Measurements from ENCODE around the gene KRT73.

The KRT73 gene

GRCh38 chr12:52579468-52580465 is 38.6 kb downstream of the KRT73 start:
- no peak for DNase-seq (ENCODE audit: extremely low spot score)
- CTCF ChIA-PET, result interaction anchor here (0.8 to 1.1 kb wide), 3 partner anchors 11 to 291 kb away, joined by 3 read pairs; no protein-coding TSS in a partner anchor
- POLR2A ChIA-PET, result no interaction called here
- TF ChIP-seq ARNT (IDR thresholded peaks at IDR 0.05) (no peak), FOXK2 (IDR thresholded peaks at IDR 0.05) (no peak), FOXM1 (IDR thresholded peaks at IDR 0.05; ENCODE audit: borderline replicate concordance) (no peak), SP1 (IDR thresholded peaks at IDR 0.05) (no peak), HDGF (IDR thresholded peaks at IDR 0.05; ENCODE audit: borderline replicate concordance) (no peak), ZNF384 (IDR thresholded peaks at IDR 0.05) (no peak), L3MBTL2 (conservative IDR thresholded peaks at IDR 0.05) (no peak), FOXA1 (IDR thresholded peaks at IDR 0.05) (no peak), NFRKB (IDR thresholded peaks at IDR 0.05) (no peak), TARDBP (IDR thresholded peaks at IDR 0.05) (no peak)
- TF ChIP-seq, protein P1, sequence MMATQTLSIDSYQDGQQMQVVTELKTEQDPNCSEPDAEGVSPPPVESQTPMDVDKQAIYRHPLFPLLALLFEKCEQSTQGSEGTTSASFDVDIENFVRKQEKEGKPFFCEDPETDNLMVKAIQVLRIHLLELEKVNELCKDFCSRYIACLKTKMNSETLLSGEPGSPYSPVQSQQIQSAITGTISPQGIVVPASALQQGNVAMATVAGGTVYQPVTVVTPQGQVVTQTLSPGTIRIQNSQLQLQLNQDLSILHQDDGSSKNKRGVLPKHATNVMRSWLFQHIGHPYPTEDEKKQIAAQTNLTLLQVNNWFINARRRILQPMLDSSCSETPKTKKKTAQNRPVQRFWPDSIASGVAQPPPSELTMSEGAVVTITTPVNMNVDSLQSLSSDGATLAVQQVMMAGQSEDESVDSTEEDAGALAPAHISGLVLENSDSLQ (IDR thresholded peaks at IDR 0.05), result no peak

GRCh38 chr12:52578469-52578868 is 39.9 kb downstream of the KRT73 start:
- ChIA-PET POLR2A (no interaction called here), CTCF (interaction anchor here (1.1 kb wide), 1 partner anchor 301 kb away, joined by 4 read pairs; no protein-coding TSS in a partner anchor)
- no peak for TF ChIP-seq SUZ12 (IDR thresholded peaks at IDR 0.05)
- TF ChIP-seq FOXK2 (IDR thresholded peaks at IDR 0.05), result no peak
- DNase-seq (ENCODE audit: extremely low spot score), result no peak

DNA sequence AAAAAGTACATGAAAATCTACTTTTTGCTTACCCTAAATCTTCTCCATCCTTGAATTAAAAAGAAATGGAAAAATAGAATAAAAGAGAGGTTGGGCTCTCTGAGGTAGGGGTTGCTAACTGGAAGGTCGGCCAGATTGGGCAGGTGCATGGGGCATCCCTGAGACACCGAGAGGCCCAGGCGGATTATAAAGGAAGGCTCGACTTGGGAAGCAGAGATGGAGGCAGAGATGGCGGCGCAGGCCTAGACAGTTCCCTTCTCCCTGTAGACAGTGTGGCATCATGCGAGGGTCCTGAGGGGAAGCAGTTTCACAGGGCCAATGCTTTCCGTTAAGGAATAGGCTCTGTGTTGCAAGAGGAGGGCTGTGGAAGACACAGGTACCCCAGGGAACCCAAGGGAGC is 41.0 kb downstream of the KRT73 start:
- POLR2A ChIA-PET, result no interaction called here

GRCh38 chr12:52575948-52576347 is 42.4 kb downstream of the KRT73 start:
- TF ChIP-seq ZNF384 (IDR thresholded peaks at IDR 0.05) (no peak), ARNT (IDR thresholded peaks at IDR 0.05) (no peak), TARDBP (IDR thresholded peaks at IDR 0.05) (no peak)
- ChIA-PET CTCF (interaction anchor here (0.5 kb wide), 1 partner anchor 405 kb away, joined by 3 read pairs; no protein-coding TSS in a partner anchor), POLR2A (no interaction called here)

More for the DNA sequence above, 41.0 kb downstream of the KRT73 start:
- CTCF ChIA-PET, result no interaction called here
- TF ChIP-seq FOXK2 (IDR thresholded peaks at IDR 0.05) (no peak), FOXM1 (IDR thresholded peaks at IDR 0.05; ENCODE audit: borderline replicate concordance) (no peak), ZNF384 (IDR thresholded peaks at IDR 0.05) (no peak), BHLHE40 (IDR thresholded peaks at IDR 0.05; ENCODE audit: borderline replicate concordance) (no peak), L3MBTL2 (conservative IDR thresholded peaks at IDR 0.05) (no peak), SUZ12 (IDR thresholded peaks at IDR 0.05) (no peak), HDGF (IDR thresholded peaks at IDR 0.05; ENCODE audit: borderline replicate concordance) (no peak), NFRKB (IDR thresholded peaks at IDR 0.05) (no peak), LEF1 (IDR thresholded peaks at IDR 0.05; ENCODE audit: borderline replicate concordance) (no peak), TARDBP (IDR thresholded peaks at IDR 0.05) (no peak), SP1 (IDR thresholded peaks at IDR 0.05) (no peak), CTBP1 (IDR thresholded peaks at IDR 0.05; ENCODE audit: borderline replicate concordance) (no peak)
- TF ChIP-seq, protein P1 (IDR thresholded peaks at IDR 0.05), result no peak
- no peak for DNase-seq (ENCODE audit: extremely low spot score)

DNA sequence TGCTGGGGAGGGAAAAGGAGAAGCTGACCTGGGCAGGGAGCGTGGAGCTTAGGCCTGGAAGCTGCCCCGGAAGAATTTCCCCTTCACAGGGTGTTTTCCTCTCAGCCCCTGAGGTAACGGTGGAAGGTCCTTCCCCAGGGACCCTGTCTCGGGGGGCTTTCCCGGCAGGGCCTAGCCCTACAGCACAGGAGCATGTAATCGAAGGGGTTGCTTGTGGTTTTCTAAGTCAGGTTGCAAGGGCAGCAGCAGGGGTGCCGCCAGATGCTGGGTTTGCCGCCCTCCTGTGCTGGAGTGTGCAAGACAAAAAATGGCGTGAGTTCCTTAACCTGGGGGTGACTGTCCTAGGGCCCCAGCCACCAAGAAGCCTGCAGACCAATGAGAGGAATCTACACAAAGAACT is 43.1 kb downstream of the KRT73 start:
- DNase-seq (ENCODE audit: extremely low spot score), result no peak
- POLR2A ChIA-PET, result no interaction called here
- TF ChIP-seq SUZ12 (IDR thresholded peaks at IDR 0.05) (no peak), ELF4 (IDR thresholded peaks at IDR 0.05) (no peak)
- CTCF ChIA-PET, result no interaction called here

More at GRCh38 chr12:52575948-52576347, 42.4 kb downstream of the KRT73 start:
- no peak for DNase-seq (ENCODE audit: extremely low spot score)

DNA sequence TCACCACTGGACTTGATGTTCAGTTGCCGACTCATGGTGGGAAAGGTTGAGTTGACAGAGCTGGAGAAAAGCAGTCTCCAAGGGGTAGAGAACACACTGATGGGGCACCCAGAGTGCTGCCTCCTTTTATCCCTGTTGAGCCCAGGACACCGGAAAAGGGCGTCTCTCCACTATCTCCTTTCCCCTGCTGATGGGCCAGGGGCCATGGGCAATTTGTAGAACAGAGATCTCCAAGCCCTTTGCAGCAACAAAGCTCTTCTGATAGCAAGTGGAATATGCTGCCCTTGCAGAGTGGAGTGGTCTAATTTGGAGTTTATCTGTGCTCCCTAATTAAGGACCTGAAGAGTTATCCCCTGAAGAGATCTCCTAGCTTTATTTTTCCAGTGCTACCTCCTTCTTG is 44.6 kb downstream of the KRT73 start, which contains the start of gene KRT74:
Gene KRT74 (minus strand): TSS at position 101 of the 400 bp plus-strand sequence. CDS start 66 bp downstream, at position 35.
- ChIA-PET CTCF (interaction anchor here (1.2 kb wide), 1 partner anchor 234 kb away, joined by 5 read pairs; no protein-coding TSS in a partner anchor), POLR2A (no interaction called here)
- no peak for DNase-seq (ENCODE audit: extremely low spot score)
- TF ChIP-seq SUZ12 (IDR thresholded peaks at IDR 0.05) (no peak), ARNT (IDR thresholded peaks at IDR 0.05) (no peak), ELF4 (IDR thresholded peaks at IDR 0.05) (no peak), BHLHE40 (IDR thresholded peaks at IDR 0.05; ENCODE audit: borderline replicate concordance) (no peak), LEF1 (IDR thresholded peaks at IDR 0.05; ENCODE audit: borderline replicate concordance) (no peak), NFRKB (IDR thresholded peaks at IDR 0.05) (no peak), L3MBTL2 (conservative IDR thresholded peaks at IDR 0.05) (no peak), FOXA1 (IDR thresholded peaks at IDR 0.05) (no peak), HDGF (IDR thresholded peaks at IDR 0.05; ENCODE audit: borderline replicate concordance) (no peak), CTBP1 (IDR thresholded peaks at IDR 0.05; ENCODE audit: borderline replicate concordance) (no peak), ZNF384 (IDR thresholded peaks at IDR 0.05) (no peak)
- TF ChIP-seq, protein P1 (IDR thresholded peaks at IDR 0.05), result no peak

Data from HEK293T (cell line).